ENCODE results near the gene ST7. TPM values are rescaled to one million over a fixed set of nuclear protein-coding genes. Genes with fewer than 3 reads are reported as not detected.

Gene ST7
- total and polyA plus RNA-seq, 2 of the 13 experiments (the other 11 are each of a cell fraction or from before 2014, with no cell fraction given): 17.3 to 23.5 TPM

GRCh38 chr7:117094457-117094856 is 141.2 kb downstream of the ST7 start (continued):
- TF ChIP-seq ZSCAN5A (CRISPR knock-in tag; IDR thresholded peaks at IDR 0.05; ENCODE audit: borderline replicate concordance) (no peak), EZH2 (conservative IDR thresholded peaks at IDR 0.05; ENCODE audit: low read depth, low read length) (no peak), ZNF607 (CRISPR knock-in tag; IDR thresholded peaks at IDR 0.05; ENCODE audit: borderline replicate concordance) (no peak), RCOR2 (CRISPR knock-in tag; IDR thresholded peaks at IDR 0.05) (no peak), ZBTB39 (CRISPR knock-in tag; IDR thresholded peaks at IDR 0.05) (no peak), TCF7 (IDR thresholded peaks at IDR 0.05; ENCODE audit: low read depth) (no peak), AKNA (CRISPR knock-in tag; IDR thresholded peaks at IDR 0.05; ENCODE audit: borderline replicate concordance) (no peak)
